ENCODE results near the gene GPR22.

GPR22 gene

DNA sequence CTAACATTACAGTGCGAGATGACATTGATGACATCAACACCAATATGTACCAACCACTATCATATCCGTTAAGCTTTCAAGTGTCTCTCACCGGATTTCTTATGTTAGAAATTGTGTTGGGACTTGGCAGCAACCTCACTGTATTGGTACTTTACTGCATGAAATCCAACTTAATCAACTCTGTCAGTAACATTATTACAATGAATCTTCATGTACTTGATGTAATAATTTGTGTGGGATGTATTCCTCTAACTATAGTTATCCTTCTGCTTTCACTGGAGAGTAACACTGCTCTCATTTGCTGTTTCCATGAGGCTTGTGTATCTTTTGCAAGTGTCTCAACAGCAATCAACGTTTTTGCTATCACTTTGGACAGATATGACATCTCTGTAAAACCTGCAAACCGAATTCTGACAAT lies 4.3 kb downstream of the GPR22 start:
- H3K36me3 ChIP-seq (ENCODE audit: insufficient read depth), result no peaks in the 10 kb centered on the region
- no peaks in the 10 kb centered on the region for H3K27me3 ChIP-seq (ENCODE audit: insufficient read depth, low read depth)
- H3K79me2 ChIP-seq (ENCODE audit: insufficient read depth, low read depth), result no peaks in the 10 kb centered on the region
- TF ChIP-seq, protein P1, sequence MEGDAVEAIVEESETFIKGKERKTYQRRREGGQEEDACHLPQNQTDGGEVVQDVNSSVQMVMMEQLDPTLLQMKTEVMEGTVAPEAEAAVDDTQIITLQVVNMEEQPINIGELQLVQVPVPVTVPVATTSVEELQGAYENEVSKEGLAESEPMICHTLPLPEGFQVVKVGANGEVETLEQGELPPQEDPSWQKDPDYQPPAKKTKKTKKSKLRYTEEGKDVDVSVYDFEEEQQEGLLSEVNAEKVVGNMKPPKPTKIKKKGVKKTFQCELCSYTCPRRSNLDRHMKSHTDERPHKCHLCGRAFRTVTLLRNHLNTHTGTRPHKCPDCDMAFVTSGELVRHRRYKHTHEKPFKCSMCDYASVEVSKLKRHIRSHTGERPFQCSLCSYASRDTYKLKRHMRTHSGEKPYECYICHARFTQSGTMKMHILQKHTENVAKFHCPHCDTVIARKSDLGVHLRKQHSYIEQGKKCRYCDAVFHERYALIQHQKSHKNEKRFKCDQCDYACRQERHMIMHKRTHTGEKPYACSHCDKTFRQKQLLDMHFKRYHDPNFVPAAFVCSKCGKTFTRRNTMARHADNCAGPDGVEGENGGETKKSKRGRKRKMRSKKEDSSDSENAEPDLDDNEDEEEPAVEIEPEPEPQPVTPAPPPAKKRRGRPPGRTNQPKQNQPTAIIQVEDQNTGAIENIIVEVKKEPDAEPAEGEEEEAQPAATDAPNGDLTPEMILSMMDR (conservative IDR thresholded peaks at IDR 0.05; ENCODE audit: low read depth, low read length), result no peak
- no peak overlapping the region for H3K27ac ChIP-seq
- H2AFZ ChIP-seq (ENCODE audit: low read depth), result no peak overlapping the region
- no peaks in the 10 kb centered on the region for H4K20me1 ChIP-seq (ENCODE audit: insufficient read depth)
- no peak overlapping the region for H3K4me3 ChIP-seq (IDR thresholded peaks at IDR 0.05; ENCODE audit: insufficient read depth, low read depth, low read length)
- H3K4me2 ChIP-seq, result no peak overlapping the region
- no peak overlapping the region for H3K9ac ChIP-seq
- H3K4me1 ChIP-seq (ENCODE audit: low read depth, poor library complexity, severe bottlenecking), result no peaks in the 10 kb centered on the region

DNA sequence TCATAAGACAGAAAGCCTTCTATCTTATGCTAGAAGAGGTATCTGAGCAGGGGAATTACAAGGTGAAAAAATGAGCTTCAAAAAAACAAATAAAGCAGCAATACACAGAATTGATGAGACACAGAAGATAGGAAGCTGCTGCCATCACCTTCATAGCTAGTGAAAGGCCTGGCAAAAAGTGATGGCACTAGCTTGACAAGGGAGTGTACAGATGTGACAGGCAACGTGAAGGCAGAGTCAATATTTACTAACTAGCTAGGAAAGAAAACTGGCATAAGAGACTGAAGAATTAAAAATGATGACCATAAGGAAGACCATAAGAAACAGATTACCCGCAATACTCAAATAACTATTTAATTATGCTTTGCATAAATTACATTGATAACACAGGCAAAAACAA lies 9.4 kb downstream of the GPR22 start:
- Histone ChIP-seq H3K36me3 (ENCODE audit: insufficient read depth) (no peaks in the 10 kb centered on the region), H3K9ac (no peak overlapping the region), H3K4me1 (ENCODE audit: low read depth, poor library complexity, severe bottlenecking) (no peaks in the 10 kb centered on the region), H4K20me1 (ENCODE audit: insufficient read depth) (no peaks in the 10 kb centered on the region), H3K27ac (no peak overlapping the region), H3K27me3 (ENCODE audit: insufficient read depth, low read depth) (no peaks in the 10 kb centered on the region), H3K4me3 (IDR thresholded peaks at IDR 0.05; ENCODE audit: insufficient read depth, low read depth, low read length) (no peak overlapping the region), H3K4me2 (no peak overlapping the region), H2AFZ (ENCODE audit: low read depth) (no peak overlapping the region), H3K79me2 (ENCODE audit: insufficient read depth, low read depth) (no peaks in the 10 kb centered on the region)
- TF ChIP-seq, protein P1 (conservative IDR thresholded peaks at IDR 0.05; ENCODE audit: low read depth, low read length), result no peak

GRCh38 chr7:107480932-107481331 lies 11.1 kb downstream of the GPR22 start:
- H3K79me2 ChIP-seq (ENCODE audit: insufficient read depth, low read depth), result no peaks in the 10 kb centered on the region
- H4K20me1 ChIP-seq (ENCODE audit: insufficient read depth), result no peaks in the 10 kb centered on the region
- no peak overlapping the region for H2AFZ ChIP-seq (ENCODE audit: low read depth)
- no peaks in the 10 kb centered on the region for H3K27me3 ChIP-seq (ENCODE audit: insufficient read depth, low read depth)
- no peak overlapping the region for H3K4me2 ChIP-seq
- TF ChIP-seq, protein P1 (conservative IDR thresholded peaks at IDR 0.05; ENCODE audit: low read depth, low read length), result no peak
- H3K4me3 ChIP-seq (IDR thresholded peaks at IDR 0.05; ENCODE audit: insufficient read depth, low read depth, low read length), result no peak overlapping the region
- no peak overlapping the region for H3K9ac ChIP-seq
- no peaks in the 10 kb centered on the region for H3K36me3 ChIP-seq (ENCODE audit: insufficient read depth)
- H3K27ac ChIP-seq, result no peak overlapping the region
- H3K4me1 ChIP-seq (ENCODE audit: low read depth, poor library complexity, severe bottlenecking), result peaks cover under 1% of the 10 kb centered on the region

- Histone ChIP-seq H4K20me1 (ENCODE audit: insufficient read depth) (no peaks in the 10 kb centered on the region), H2AFZ (ENCODE audit: low read depth) (no peak overlapping the region), H3K4me2 (no peak overlapping the region)
These were observed 12.7 kb downstream of the GPR22 start for GRCh38 chr7:107482571-107482970.

More at GRCh38 chr7:107482571-107482970, 12.7 kb downstream of the GPR22 start:
- Histone ChIP-seq H3K4me1 (ENCODE audit: low read depth, poor library complexity, severe bottlenecking) (peaks cover 10% of the 10 kb centered on the region), H3K36me3 (ENCODE audit: insufficient read depth) (no peaks in the 10 kb centered on the region), H3K79me2 (ENCODE audit: insufficient read depth, low read depth) (no peaks in the 10 kb centered on the region), H3K9ac (no peak overlapping the region), H3K27ac (no peak overlapping the region), H3K4me3 (IDR thresholded peaks at IDR 0.05; ENCODE audit: insufficient read depth, low read depth, low read length) (no peak overlapping the region), H3K27me3 (ENCODE audit: insufficient read depth, low read depth) (no peaks in the 10 kb centered on the region)
- TF ChIP-seq, protein P1 (conservative IDR thresholded peaks at IDR 0.05; ENCODE audit: low read depth, low read length), result no peak
